ACC112 (cell line): ENCODE data around the gene ARHGAP22.

Source experiments
- H2AFZ ChIP-seq: fragments of 200-600 bp; sonication (generic); one replicate; pipeline ENCODE4 v1.6.0; 2017; ENCODE audit warnings: antibody characterized with exemption, low read length; ENCODE audit not compliant: unreplicated experiment
- H3K27ac ChIP-seq: fragments of 200-600 bp; sonication (generic); 2 replicates; pipeline ENCODE4 v1.5.1; 2014; ENCODE audit warnings: low read depth, mild to moderate bottlenecking, antibody characterized with exemption, low read length, moderate library complexity
- H3K27me3 ChIP-seq: fragments of 200-600 bp; sonication (generic); 2 replicates; pipeline ENCODE4 v1.6.1; 2014; ENCODE audit warnings: mild to moderate bottlenecking, antibody characterized with exemption, low read length, moderate library complexity, mixed read lengths; ENCODE audit not compliant: insufficient read depth
- H3K36me3 ChIP-seq: fragments of 200-600 bp; sonication (generic); 2 replicates; pipeline ENCODE4 v1.6.1; 2016; ENCODE audit warnings: mild to moderate bottlenecking, antibody characterized with exemption, low read length, moderate library complexity, mixed read lengths; ENCODE audit not compliant: insufficient read depth
- H3K4me1 ChIP-seq: fragments of 200-600 bp; sonication (generic); one replicate; pipeline ENCODE4 v1.6.1; 2016; ENCODE audit warnings: low read length, mixed read lengths; ENCODE audit not compliant: insufficient read depth, unreplicated experiment, control insufficient read depth
- H3K4me3 ChIP-seq: fragments of 200-600 bp; sonication (generic); 2 replicates; pipeline ENCODE4 v1.5.1; 2014; ENCODE audit warnings: mild to moderate bottlenecking, low read depth, low read length
- H3K79me2 ChIP-seq: fragments of 200-600 bp; sonication (generic); one replicate; pipeline ENCODE4 v1.6.0; 2016; ENCODE audit warnings: low read length; ENCODE audit not compliant: control insufficient read depth, unreplicated experiment, insufficient read depth

ARHGAP22 gene

GRCh38 chr10:48541144-48541795 lies 63.6 kb downstream of the ARHGAP22 start:
- Histone ChIP-seq H2AFZ (no peak overlapping the region), H3K79me2 (no peaks in the 10 kb centered on the region), H3K36me3 (no peaks in the 10 kb centered on the region), H3K4me1 (no peaks in the 10 kb centered on the region), H3K4me3 (no peak overlapping the region), H3K27ac (no peak overlapping the region), H3K27me3 (no peaks in the 10 kb centered on the region)

GRCh38 chr10:48538611-48539010 lies 66.3 kb downstream of the ARHGAP22 start:
- no peaks in the 10 kb centered on the region for H3K4me1 ChIP-seq
- peaks cover 5% of the 10 kb centered on the region; the same call in 1 of the 2 replicates for H3K36me3 ChIP-seq
- no peak overlapping the region for H3K27ac ChIP-seq
- H3K4me3 ChIP-seq: no peak overlapping the region
- no peak overlapping the region for H2AFZ ChIP-seq
- H3K27me3 ChIP-seq: no peaks in the 10 kb centered on the region
- H3K79me2 ChIP-seq: no peaks in the 10 kb centered on the region

- Histone ChIP-seq H3K4me1 (no peaks in the 10 kb centered on the region), H3K4me3 (no peak overlapping the region), H2AFZ (no peak overlapping the region), H3K36me3 (peaks cover 5% of the 10 kb centered on the region; the same call in 1 of the 2 replicates), H3K27ac (no peak overlapping the region), H3K27me3 (no peaks in the 10 kb centered on the region), H3K79me2 (no peaks in the 10 kb centered on the region)
These were observed 67.7 kb downstream of the ARHGAP22 start for GRCh38 chr10:48536916-48537890.

GRCh38 chr10:48536156-48536500 lies 68.7 kb downstream of the ARHGAP22 start:
- Histone ChIP-seq H3K4me1 (no peaks in the 10 kb centered on the region), H2AFZ (no peak overlapping the region), H3K27me3 (no peaks in the 10 kb centered on the region), H3K4me3 (no peak overlapping the region), H3K36me3 (peaks cover 5% of the 10 kb centered on the region; the same call in 1 of the 2 replicates), H3K79me2 (no peaks in the 10 kb centered on the region), H3K27ac (no peak overlapping the region)

- Histone ChIP-seq H3K27me3 (no peaks in the 10 kb centered on the region), H3K27ac (no peak overlapping the region), H3K4me3 (no peak overlapping the region), H3K36me3 (peaks cover 5% of the 10 kb centered on the region; the same call in 1 of the 2 replicates), H3K79me2 (no peaks in the 10 kb centered on the region), H2AFZ (no peak overlapping the region), H3K4me1 (no peaks in the 10 kb centered on the region)
These were observed 69.3 kb downstream of the ARHGAP22 start for GRCh38 chr10:48535416-48536155.

GRCh38 chr10:48533951-48534720 lies 70.7 kb downstream of the ARHGAP22 start:
- Histone ChIP-seq H3K27ac (no peak overlapping the region), H3K4me1 (no peaks in the 10 kb centered on the region), H3K27me3 (no peaks in the 10 kb centered on the region), H3K79me2 (peaks cover 5% of the 10 kb centered on the region), H2AFZ (no peak overlapping the region), H3K36me3 (peaks cover 5% of the 10 kb centered on the region; the same call in 1 of the 2 replicates), H3K4me3 (no peak overlapping the region)

GRCh38 chr10:48533540-48533939 lies 71.3 kb downstream of the ARHGAP22 start:
- H3K36me3 ChIP-seq: peaks cover 5% of the 10 kb centered on the region; the same call in 1 of the 2 replicates
- H3K27ac ChIP-seq: no peak overlapping the region
- H3K79me2 ChIP-seq: peaks cover 5% of the 10 kb centered on the region
- no peak overlapping the region for H3K4me3 ChIP-seq
- H2AFZ ChIP-seq: no peak overlapping the region
- H3K27me3 ChIP-seq: no peaks in the 10 kb centered on the region
- H3K4me1 ChIP-seq: no peaks in the 10 kb centered on the region

- Histone ChIP-seq H3K36me3 (peaks cover 5% of the 10 kb centered on the region; the same call in 1 of the 2 replicates), H3K27ac (no peak overlapping the region), H3K4me1 (peaks cover 12% of the 10 kb centered on the region), H3K4me3 (no peak overlapping the region), H3K27me3 (no peaks in the 10 kb centered on the region), H2AFZ (no peak overlapping the region), H3K79me2 (peaks cover 11% of the 10 kb centered on the region)
These were observed 73.4 kb downstream of the ARHGAP22 start for GRCh38 chr10:48531486-48531885.

GRCh38 chr10:48529331-48529730 lies 75.5 kb downstream of the ARHGAP22 start:
- H3K4me3 ChIP-seq: no peak overlapping the region

GRCh38 chr10:48527756-48528155 lies 77.1 kb downstream of the ARHGAP22 start:
- peaks cover 17% of the 10 kb centered on the region for H3K79me2 ChIP-seq
- H3K4me1 ChIP-seq: peaks cover 18% of the 10 kb centered on the region
- no peak overlapping the region for H3K4me3 ChIP-seq
- no peaks in the 10 kb centered on the region for H3K27me3 ChIP-seq
- no peak overlapping the region for H2AFZ ChIP-seq
- H3K36me3 ChIP-seq: no peaks in the 10 kb centered on the region
- H3K27ac ChIP-seq: no peak overlapping the region

More at GRCh38 chr10:48529331-48529730, 75.5 kb downstream of the ARHGAP22 start:
- Histone ChIP-seq H3K27me3 (no peaks in the 10 kb centered on the region), H3K79me2 (peaks cover 17% of the 10 kb centered on the region), H3K36me3 (no peaks in the 10 kb centered on the region), H2AFZ (no peak overlapping the region), H3K4me1 (peaks cover 18% of the 10 kb centered on the region), H3K27ac (no peak overlapping the region)
